ENCODE data around the gene SMARCA4.

Gene SMARCA4

GRCh38 chr19:11044431-11044830, 83.6 kb downstream of the SMARCA4 start:
- no peak overlapping the region for H3K9ac ChIP-seq (ENCODE audit: low read length)
- H3K36me3 ChIP-seq (ENCODE audit: control insufficient read depth, insufficient read depth, low read length, severe bottlenecking), result peaks cover 49% of the 10 kb centered on the region
- H3K27me3 ChIP-seq (replicated peaks; ENCODE audit: control insufficient read depth, insufficient read depth, low read length), result no peaks in the 10 kb centered on the region

GRCh38 chr19:11045536-11045935, 84.7 kb downstream of the SMARCA4 start:
- Histone ChIP-seq H3K27me3 (replicated peaks; ENCODE audit: control insufficient read depth, insufficient read depth, low read length) (no peaks in the 10 kb centered on the region), H3K4me1 (ENCODE audit: control insufficient read depth, insufficient read depth, low read length) (peaks cover 11% of the 10 kb centered on the region), H3K9ac (ENCODE audit: low read length) (no peak overlapping the region), H3K4me3 (ENCODE audit: low read length) (no peak overlapping the region), H3K9me3 (ENCODE audit: control insufficient read depth, low read length) (no peaks in the 10 kb centered on the region), H3K36me3 (ENCODE audit: control insufficient read depth, insufficient read depth, low read length, severe bottlenecking) (peaks cover 45% of the 10 kb centered on the region)
- DNase-seq (ENCODE audit: low read depth), result no peak

More at GRCh38 chr19:11044431-11044830, 83.6 kb downstream of the SMARCA4 start:
- Histone ChIP-seq H3K4me1 (ENCODE audit: control insufficient read depth, insufficient read depth, low read length) (peaks cover 8% of the 10 kb centered on the region), H3K4me3 (ENCODE audit: low read length) (no peak overlapping the region), H3K9me3 (ENCODE audit: control insufficient read depth, low read length) (no peaks in the 10 kb centered on the region)
- no peak for DNase-seq (ENCODE audit: low read depth)

DNA sequence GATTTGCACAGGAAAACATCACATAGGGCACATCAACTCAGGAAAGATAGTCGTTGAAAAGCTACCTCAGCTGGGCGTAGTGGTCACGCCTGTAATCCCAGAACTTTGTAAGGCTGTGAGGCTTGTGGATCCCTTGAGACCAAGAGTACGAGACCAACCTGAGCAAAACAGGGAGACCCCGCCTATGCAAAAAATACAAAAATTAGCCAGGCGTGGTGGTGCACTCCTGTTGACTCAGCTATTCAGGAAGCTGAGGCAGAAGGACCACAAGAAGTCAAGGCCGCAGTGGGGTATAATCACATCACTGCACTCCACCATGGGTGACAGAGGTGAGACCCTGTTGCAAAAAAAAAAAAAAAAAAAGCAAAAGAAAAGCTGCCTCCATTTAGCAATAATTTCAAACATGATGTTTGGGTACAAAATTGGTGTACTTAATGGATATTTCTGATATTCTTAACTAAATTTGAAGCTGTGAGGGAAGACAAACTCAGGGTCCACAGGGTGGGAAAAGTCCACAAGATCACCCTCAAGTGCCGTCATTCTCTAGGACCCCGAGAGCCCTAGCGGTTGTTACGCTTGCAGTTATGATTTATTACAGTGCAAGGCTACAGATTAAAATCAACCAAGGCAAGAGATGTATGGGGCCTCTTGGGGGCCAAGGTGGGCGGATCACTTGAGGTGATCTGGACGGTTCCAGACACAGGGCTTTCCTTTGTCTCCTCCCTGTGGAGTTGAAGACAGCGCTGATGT, 86.0 kb downstream of the SMARCA4 start:
- Histone ChIP-seq H3K36me3 (ENCODE audit: control insufficient read depth, insufficient read depth, low read length, severe bottlenecking) (peaks cover 39% of the 10 kb centered on the region), H3K27me3 (replicated peaks; ENCODE audit: control insufficient read depth, insufficient read depth, low read length) (no peaks in the 10 kb centered on the region), H3K9ac (ENCODE audit: low read length) (no peak overlapping the region), H3K9me3 (ENCODE audit: control insufficient read depth, low read length) (no peaks in the 10 kb centered on the region), H3K4me1 (ENCODE audit: control insufficient read depth, insufficient read depth, low read length) (peaks cover 11% of the 10 kb centered on the region), H3K4me3 (ENCODE audit: low read length) (no peak overlapping the region)
- no peak for DNase-seq (ENCODE audit: low read depth)

DNA sequence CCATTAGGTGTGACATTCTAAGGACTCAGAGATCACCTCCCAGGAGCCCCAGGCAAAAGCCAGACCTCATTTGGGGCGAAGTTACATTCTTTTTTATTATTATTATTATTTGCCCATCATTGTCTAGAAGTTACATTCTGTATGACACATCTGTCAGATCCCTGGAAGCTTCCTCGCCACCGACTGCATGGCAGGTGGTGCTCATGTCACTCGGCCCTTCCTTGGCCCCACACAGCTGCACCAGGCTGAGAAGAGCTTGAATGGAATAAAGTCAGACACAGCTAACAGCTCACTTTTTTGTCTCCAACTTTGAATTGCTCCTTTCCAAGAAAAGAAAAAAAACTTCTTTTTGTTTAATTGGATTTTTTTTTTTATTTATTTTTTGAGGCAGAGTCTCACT, 87.0 kb downstream of the SMARCA4 start:
- no peaks in the 10 kb centered on the region for H3K9me3 ChIP-seq (ENCODE audit: control insufficient read depth, low read length)
- no peak overlapping the region for H3K9ac ChIP-seq (ENCODE audit: low read length)
- H3K36me3 ChIP-seq (ENCODE audit: control insufficient read depth, insufficient read depth, low read length, severe bottlenecking), result peaks cover 31% of the 10 kb centered on the region
- no peak overlapping the region for H3K4me3 ChIP-seq (ENCODE audit: low read length)
- H3K4me1 ChIP-seq (ENCODE audit: control insufficient read depth, insufficient read depth, low read length), result peaks cover 11% of the 10 kb centered on the region
- no peaks in the 10 kb centered on the region for H3K27me3 ChIP-seq (replicated peaks; ENCODE audit: control insufficient read depth, insufficient read depth, low read length)
- no peak for DNase-seq (ENCODE audit: low read depth)

GRCh38 chr19:11050323-11051114, 89.7 kb downstream of the SMARCA4 start:
- H3K27me3 ChIP-seq (replicated peaks; ENCODE audit: control insufficient read depth, insufficient read depth, low read length), result no peaks in the 10 kb centered on the region
- no peaks in the 10 kb centered on the region for H3K9me3 ChIP-seq (ENCODE audit: control insufficient read depth, low read length)
- H3K9ac ChIP-seq (ENCODE audit: low read length), result no peak overlapping the region
- DNase-seq (ENCODE audit: low read depth), result no peak
- peaks cover 17% of the 10 kb centered on the region for H3K36me3 ChIP-seq (ENCODE audit: control insufficient read depth, insufficient read depth, low read length, severe bottlenecking)
- peaks cover 11% of the 10 kb centered on the region for H3K4me1 ChIP-seq (ENCODE audit: control insufficient read depth, insufficient read depth, low read length)
- H3K4me3 ChIP-seq (ENCODE audit: low read length), result no peak overlapping the region

GRCh38 chr19:11053817-11054195, 93.0 kb downstream of the SMARCA4 start:
- Histone ChIP-seq H3K27me3 (replicated peaks; ENCODE audit: control insufficient read depth, insufficient read depth, low read length) (no peaks in the 10 kb centered on the region), H3K9ac (ENCODE audit: low read length) (no peak overlapping the region), H3K4me1 (ENCODE audit: control insufficient read depth, insufficient read depth, low read length) (peaks cover 13% of the 10 kb centered on the region), H3K36me3 (ENCODE audit: control insufficient read depth, insufficient read depth, low read length, severe bottlenecking) (peaks cover 17% of the 10 kb centered on the region), H3K9me3 (ENCODE audit: control insufficient read depth, low read length) (no peaks in the 10 kb centered on the region), H3K4me3 (ENCODE audit: low read length) (no peak overlapping the region)
- no peak for DNase-seq (ENCODE audit: low read depth)

DNA sequence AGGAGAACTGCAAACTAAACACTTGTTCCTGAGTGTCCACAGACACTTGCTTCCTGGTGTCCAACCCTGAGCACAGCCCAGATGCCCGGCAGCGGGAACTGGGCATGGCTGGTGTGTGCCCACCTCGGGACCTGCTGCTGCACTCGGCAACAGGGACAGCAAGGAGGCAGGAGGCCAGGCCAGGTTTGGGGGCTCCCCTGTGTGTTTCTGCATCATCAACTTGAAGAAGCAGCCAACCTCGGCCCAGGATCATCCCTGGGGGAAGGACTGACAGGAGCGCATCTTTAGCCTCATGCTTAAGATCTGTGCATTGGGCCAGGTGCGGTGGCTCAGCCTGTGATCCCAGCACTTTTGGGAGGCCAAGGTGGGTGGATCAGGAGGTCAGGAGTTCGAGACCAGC, 93.4 kb downstream of the SMARCA4 start:
- Histone ChIP-seq H3K4me1 (ENCODE audit: control insufficient read depth, insufficient read depth, low read length) (peaks cover 13% of the 10 kb centered on the region), H3K9ac (ENCODE audit: low read length) (no peak overlapping the region), H3K9me3 (ENCODE audit: control insufficient read depth, low read length) (no peaks in the 10 kb centered on the region), H3K27me3 (replicated peaks; ENCODE audit: control insufficient read depth, insufficient read depth, low read length) (no peaks in the 10 kb centered on the region), H3K36me3 (ENCODE audit: control insufficient read depth, insufficient read depth, low read length, severe bottlenecking) (peaks cover 16% of the 10 kb centered on the region), H3K4me3 (ENCODE audit: low read length) (no peak overlapping the region)
- DNase-seq (ENCODE audit: low read depth), result no peak

DNA sequence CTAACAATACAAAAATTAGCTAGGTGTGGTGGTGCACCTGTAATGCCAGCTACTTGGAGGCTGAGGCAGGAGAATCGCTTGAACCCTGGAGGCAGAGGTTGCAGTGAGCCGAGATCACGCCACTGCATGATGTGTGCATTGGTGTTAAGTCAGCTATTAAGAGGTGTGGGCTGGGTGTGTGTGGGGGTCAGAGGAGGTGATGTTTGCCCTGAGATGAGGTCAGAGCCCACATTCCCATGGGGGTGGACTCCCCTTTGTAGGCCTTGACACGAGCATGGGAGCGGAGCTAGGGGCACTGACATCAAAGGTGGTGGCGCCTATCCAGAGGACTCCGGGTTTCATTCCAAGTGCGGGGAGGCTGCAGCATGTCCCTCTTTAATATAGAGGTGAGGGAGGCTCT, 93.8 kb downstream of the SMARCA4 start:
- Histone ChIP-seq H3K4me1 (ENCODE audit: control insufficient read depth, insufficient read depth, low read length) (peaks cover 11% of the 10 kb centered on the region), H3K27me3 (replicated peaks; ENCODE audit: control insufficient read depth, insufficient read depth, low read length) (no peaks in the 10 kb centered on the region), H3K36me3 (ENCODE audit: control insufficient read depth, insufficient read depth, low read length, severe bottlenecking) (peaks cover 19% of the 10 kb centered on the region), H3K9me3 (ENCODE audit: control insufficient read depth, low read length) (no peaks in the 10 kb centered on the region), H3K9ac (ENCODE audit: low read length) (no peak overlapping the region), H3K4me3 (ENCODE audit: low read length) (no peak overlapping the region)
- no peak for DNase-seq (ENCODE audit: low read depth)

DNA sequence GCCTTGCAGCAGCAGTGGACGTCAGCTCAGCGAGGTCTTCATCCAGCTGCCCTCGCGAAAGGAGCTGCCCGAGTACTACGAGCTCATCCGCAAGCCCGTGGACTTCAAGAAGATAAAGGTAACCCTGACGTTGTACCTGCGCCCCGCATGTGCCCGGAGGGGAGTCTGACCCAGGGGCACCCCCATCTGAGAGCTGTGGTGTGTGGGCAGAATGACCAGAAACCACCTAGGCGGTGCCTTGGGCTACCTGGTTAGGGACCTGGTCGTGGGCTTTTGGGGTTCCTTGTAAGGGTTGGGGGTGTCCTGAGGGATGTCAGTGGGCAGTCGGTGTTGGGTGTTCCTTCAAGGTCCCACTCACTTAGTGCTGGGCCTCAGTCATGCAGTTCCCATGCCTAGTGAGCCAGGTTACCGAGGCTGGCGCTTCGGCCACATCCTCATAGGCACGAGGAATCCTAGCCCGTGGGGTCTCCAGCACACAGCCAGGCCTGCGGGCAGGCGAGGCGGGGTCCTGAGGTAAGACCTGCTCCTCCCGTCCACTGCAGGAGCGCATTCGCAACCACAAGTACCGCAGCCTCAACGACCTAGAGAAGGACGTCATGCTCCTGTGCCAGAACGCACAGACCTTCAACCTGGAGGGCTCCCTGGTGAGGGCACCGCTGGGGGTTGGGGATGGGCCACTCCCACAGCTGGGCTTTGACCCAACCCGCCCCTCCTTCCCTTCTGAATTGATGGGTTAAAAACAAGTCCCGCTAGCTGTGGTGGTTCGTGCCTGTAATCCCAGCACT, 97.6 kb downstream of the SMARCA4 start:
- H3K27me3 ChIP-seq (replicated peaks; ENCODE audit: control insufficient read depth, insufficient read depth, low read length), result no peaks in the 10 kb centered on the region
- H3K4me3 ChIP-seq (ENCODE audit: low read length), result no peak overlapping the region
- H3K9me3 ChIP-seq (ENCODE audit: control insufficient read depth, low read length), result no peaks in the 10 kb centered on the region
- H3K36me3 ChIP-seq (ENCODE audit: control insufficient read depth, insufficient read depth, low read length, severe bottlenecking), result peaks cover 39% of the 10 kb centered on the region
- no peak for DNase-seq (ENCODE audit: low read depth)
- peaks cover 10% of the 10 kb centered on the region for H3K4me1 ChIP-seq (ENCODE audit: control insufficient read depth, insufficient read depth, low read length)
- H3K9ac ChIP-seq (ENCODE audit: low read length), result no peak overlapping the region

DNA sequence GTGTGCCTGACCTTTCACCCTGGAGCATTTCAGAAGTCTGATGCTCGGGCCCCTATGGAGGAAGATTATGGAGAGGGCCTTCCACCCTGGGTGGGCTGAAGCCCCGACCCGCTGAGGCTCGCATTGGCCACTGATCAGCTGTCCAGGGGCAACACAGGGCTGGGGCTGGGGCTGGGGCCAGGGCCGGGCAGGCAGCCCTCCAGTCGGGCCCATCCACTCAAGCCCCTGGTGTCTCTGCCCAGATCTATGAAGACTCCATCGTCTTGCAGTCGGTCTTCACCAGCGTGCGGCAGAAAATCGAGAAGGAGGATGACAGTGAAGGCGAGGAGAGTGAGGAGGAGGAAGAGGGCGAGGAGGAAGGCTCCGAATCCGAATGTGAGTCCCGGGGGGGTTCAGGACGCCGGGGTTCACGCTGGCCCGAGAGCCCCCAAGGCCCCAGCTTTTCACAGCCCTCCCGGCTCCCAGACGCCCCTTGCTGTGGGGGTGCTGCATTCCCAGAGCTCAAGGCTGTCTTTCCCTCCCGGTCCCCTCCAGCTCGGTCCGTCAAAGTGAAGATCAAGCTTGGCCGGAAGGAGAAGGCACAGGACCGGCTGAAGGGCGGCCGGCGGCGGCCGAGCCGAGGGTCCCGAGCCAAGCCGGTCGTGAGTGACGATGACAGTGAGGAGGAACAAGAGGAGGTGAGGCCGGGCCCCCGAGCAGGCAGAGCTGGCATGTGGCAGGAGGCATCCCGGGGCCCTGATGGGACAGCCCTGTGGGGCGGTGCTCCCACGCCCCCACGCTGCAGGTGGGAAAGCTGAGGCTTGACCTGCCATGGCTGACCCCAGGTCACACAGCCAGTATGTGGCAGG, 98.9 kb downstream of the SMARCA4 start:
- H3K4me3 ChIP-seq (ENCODE audit: low read length), result no peak overlapping the region
- DNase-seq (ENCODE audit: low read depth), result no peak
- no peaks in the 10 kb centered on the region for H3K9me3 ChIP-seq (ENCODE audit: control insufficient read depth, low read length)
- peaks cover 10% of the 10 kb centered on the region for H3K4me1 ChIP-seq (ENCODE audit: control insufficient read depth, insufficient read depth, low read length)
- no peaks in the 10 kb centered on the region for H3K27me3 ChIP-seq (replicated peaks; ENCODE audit: control insufficient read depth, insufficient read depth, low read length)
- H3K9ac ChIP-seq (ENCODE audit: low read length), result no peak overlapping the region
- H3K36me3 ChIP-seq (ENCODE audit: control insufficient read depth, insufficient read depth, low read length, severe bottlenecking), result peaks cover 39% of the 10 kb centered on the region

Measured in adipocyte (in vitro differentiated cells).